ENCODE measurements around the gene DCDC2C.

The DCDC2C gene

DNA sequence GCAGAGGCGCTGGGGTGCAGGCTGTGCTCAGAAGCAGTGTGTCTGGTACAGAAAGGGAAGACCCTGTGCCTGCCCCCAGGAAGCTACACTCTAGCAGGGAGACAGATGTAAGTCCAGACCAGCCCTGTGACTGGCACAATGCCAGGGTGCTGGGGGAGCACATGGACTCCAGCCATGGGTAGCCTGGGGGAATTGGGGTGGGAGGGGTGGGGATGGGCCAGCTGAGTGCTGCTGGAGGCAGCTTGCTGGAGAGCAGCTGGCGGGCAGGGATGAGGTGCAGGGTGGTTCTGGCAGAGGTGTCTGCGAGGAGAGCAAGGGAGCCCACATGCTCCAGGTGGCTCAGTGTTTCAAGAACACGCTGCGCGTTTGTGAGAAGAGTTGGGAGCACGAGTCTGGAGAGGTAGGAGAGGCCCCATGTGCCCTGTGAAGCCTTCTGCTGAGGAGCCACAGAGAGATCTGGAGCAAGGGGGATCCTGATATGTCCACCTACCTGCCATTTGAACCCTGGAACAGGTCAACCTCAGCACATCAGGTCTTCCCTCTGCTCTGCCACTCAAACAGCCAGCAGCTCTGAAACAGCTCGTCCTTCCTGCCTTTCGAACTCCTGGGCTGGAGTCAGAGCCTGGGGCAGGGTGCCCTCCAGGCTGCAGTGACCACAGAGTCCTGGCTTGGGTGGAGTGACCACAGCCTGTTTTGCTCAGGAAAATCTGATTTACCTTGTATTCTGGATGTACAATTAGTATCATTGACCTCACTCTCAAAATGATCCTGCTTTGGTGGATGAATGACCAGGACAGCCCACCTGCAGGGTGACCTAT is 30.3 kb upstream of the DCDC2C start:
- no peak for DNase-seq (ENCODE audit: low read depth in 2 of 2, low spot score in 1 of 2)

DNA sequence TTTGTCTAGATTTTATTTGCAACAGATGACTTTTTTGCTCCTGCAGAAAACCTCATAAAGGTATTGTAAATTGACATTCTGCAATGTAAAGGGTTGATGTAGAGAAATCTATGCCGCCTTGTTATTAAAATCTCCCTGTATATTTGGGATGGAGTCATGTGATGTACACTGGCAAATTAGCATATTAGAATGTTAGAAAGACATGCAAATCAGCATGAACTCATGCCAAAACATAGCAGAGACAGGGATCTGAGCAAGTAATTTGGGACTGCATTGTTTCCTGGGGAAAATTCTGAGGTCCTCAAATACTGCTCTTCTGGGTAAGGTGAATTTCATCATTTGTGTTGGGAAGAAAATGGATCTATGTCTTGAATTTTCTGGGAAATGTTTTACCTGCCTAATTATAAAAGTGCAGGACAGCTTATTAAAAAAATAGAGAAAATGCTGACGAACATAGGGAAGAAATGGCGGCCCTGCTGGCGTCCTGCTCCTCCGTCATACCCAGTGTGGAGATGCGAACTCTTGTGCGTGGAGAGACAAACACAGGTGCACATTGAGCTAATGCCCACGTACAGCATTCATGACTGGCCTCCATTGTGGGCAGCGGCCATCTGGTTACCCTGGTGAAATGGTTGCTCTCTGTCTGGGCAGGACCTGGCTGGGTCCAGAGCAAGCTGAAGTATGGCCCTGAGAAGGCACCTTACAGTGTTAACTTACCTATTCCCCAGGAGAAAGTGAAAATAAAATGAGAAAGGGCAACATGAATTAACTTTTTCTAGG is 29.1 kb upstream of the DCDC2C start:
- DNase-seq (ENCODE audit: low read depth in 2 of 2, low spot score in 1 of 2): no peak

DNA sequence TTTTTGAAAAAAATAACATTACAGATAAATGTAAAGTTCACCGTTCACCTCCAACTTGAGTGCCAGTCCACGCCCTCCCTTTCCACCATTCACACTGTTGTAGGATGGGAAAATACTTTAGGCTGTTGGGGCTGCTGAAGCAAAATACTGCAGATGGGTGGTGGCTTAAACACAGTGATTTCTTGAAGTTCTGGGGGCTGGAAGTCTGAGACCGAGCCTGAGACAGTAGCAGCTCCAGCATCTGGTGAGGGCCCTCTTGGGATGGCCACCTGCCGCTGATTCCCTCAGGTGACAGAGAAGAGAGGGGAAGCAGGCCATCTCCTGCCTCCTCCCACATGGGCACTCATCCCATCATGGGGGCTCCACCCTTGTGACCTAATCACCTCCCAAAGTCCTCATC is 27.7 kb upstream of the DCDC2C start:
- no peak for DNase-seq (ENCODE audit: low read depth in 2 of 2, low spot score in 1 of 2)

DNA sequence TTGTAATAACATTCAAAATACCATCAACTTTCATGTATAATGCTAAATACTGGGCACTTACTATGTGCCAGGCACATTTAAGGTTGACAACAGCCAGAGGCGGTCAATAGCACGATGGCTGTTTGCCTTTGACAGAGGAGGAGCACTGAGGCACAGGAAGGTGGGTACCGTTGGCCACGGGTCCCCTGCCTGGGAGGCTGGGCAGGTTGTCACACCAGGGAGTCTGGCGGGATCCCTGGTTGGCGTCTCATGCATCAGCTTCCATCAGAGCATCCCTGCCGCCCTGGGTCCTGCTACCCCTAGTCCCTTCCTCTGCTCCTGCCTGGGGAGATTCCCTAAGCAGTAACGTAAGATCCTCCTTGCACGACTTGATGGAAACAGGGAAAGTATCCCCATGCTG is 25.9 kb upstream of the DCDC2C start:
- no peak for DNase-seq (ENCODE audit: low read depth in 2 of 2, low spot score in 1 of 2)

DNA sequence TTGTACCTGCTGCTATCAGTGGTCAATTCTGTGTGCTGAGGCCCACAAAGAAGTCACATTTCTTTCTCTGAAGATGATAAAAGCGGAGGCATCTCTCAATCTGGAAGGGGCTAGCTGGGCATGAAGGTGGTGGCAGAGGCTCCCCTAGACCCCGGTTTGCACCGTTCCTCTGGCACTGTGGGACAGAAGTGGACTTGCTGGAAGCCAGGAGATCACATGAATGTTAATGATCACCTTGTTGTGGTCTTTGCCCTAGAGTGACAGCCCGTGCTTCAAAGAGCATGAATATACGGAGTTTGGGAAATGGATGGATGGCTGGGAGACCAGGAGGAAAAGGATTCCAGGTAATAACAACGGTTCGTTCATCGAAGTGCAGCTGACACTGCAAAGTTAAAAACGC is 25.2 kb upstream of the DCDC2C start:
- no peak for DNase-seq (ENCODE audit: low read depth in 2 of 2, low spot score in 1 of 2)

DNA sequence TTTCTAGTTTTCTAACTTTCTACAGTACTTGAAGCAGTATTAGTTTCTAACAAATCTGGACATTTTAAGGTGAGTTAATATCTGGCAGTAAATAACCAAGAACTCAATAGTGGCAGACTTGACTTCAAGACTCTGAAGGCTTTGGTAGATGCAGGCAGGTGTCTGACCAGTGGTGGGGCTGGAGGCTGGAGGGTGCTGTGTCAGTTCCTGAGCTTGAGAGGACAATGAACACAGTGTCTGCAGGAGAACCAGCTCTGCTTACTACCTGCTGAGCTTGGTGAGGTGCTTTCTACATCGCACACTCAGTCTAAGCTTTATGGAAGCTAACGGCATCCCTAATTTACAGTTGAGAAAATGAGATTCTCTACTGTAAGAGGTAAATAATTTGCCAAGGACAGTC is 24.2 kb upstream of the DCDC2C start:
- DNase-seq (ENCODE audit: low read depth in 2 of 2, low spot score in 1 of 2): no peak

DNA sequence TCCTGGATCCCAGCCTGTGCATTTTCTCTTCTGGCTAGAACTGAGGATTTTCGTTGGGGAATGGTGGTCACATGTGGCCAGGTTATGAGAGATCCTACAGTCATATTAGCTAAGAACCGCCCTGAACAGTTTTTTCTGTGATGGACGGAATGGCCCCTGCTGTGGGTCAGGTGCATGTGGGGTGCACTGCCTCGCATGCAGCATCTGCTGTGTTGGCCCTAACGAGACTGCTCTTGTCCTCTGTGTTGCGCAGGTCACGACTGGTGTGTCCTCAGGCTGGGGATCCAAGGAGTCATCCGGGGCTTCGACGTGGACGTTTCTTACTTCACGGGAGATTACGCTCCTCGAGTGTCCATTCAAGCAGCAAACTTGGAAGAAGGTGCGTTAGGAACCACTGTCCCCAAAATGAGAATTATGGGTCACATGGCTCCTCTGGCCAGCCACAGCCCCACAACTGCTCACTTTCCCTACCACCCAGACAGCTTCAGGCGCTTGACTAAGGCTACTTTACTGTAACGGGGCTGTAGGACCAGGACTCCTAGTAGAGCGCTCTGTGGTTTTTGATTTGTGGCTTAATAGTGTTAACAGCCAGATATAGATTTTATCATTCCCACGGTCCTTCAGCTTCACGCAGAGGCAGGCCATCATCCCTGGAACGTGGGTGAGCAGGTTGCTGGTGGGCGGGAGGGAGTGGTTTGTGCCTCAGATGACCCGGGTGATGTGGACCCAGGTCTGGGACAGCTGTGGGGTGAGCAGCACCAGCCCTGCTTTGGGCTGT is 23.6 kb upstream of the DCDC2C start:
- no peak for DNase-seq (ENCODE audit: low read depth in 2 of 2, low spot score in 1 of 2)

DNA sequence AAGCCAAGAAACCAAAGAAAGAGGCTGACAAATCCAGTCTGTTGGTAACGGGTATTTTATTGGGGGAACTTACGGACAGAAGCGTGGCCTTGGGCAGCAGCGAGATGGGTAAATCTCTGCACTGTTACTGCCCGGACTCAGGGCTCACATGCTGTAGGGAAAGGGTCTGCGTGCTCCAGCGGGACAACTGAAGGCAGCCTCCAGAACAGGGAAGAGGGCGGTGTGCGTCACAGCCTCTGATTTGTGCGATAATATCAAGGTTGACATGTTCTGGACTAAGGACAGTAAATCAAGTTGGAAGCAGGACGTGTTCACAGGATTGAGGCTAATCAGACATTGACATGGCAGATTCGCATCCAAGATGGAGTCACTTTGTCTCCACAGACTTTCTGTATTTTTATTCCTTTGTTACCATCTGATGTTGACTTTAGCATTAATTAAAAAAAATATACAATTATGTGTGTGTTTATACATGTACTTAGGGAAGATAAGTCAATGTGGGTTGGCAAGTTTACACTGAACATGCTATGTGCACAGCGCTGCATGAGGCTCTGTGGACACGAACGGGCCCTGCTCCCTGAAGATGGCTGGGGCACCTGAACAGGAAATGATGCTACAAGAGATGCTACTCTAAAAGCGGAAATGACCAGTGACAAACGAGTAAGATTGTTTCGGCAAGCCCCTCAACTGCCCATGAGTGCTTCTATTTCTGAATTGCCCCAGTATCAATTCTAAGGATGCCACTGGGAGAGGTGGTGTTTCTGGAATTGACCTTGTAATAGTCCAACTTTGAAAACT is 22.6 kb upstream of the DCDC2C start:
- DNase-seq (ENCODE audit: low read depth in 2 of 2, low spot score in 1 of 2): no peak

DNA sequence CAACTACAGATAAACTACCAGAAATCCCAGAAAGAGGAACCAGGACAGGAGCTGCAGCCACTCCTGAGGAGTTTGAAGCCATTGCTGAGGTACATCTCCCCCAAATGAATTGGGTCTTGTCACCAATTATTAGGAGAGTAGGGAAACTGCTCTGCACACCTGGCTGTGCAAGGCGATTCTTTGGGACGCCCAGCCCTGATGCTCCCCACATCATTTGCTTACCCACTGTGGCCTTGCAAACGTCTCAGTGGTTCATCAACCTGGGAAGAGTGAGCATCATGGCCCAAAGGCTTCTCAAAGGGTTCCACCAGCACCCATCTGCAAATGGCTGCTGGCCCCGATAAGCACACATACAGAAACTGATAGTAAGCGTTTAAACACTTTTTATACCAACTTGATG is 21.8 kb upstream of the DCDC2C start:
- no peak for DNase-seq (ENCODE audit: low read depth in 2 of 2, low spot score in 1 of 2)

DNA sequence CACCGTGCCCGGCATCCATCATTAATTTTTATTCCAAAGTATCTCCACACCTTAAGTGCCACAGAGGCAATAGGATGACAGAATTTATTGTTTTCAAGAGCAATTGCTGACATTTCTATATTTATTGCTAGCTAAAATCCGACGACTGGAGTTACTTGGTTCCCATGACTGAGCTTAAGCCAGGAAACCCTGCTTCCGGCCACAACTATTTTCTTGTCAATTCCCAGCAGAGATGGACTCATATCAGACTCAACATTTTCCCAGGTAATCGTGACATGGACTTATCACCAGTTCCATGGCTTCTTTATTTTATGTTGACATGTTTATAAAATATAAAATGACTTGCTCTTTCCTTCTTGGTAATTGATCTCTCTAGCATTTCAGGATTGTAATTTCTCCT is 20.6 kb upstream of the DCDC2C start:
- no peak for DNase-seq (ENCODE audit: low read depth in 2 of 2, low spot score in 1 of 2)

DNA sequence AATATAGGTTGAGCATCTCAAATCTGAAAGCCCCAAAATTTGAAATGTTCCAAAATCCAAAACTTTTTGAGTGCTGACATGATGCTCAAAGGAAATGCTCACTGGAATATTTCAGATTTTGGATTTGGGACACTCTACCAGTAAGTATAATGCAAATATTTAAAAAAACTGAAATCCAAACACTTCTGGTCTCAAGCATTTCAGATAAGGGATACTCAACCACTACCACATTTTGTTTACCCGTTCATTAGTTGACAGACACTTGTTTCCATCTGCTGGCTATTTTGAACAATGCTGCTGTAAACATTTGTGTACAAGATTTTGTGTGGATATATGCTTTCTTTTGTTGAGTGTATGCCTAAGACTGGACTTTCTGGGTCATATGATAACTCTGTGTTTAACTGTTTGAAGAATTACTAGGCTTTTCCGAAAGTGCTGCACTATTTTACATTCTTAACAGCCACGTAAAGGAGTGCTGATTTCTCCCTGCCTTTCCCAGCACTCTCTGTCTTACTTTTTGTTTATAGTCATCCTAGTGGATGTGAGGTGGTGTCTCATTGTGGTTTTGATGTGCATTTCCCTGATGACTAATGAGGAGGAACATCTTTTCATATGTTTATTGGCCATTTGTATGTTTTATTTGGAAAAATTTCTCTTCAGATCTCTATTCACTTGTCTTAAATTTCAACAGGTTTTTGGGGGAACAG is 19.5 kb upstream of the DCDC2C start:
- DNase-seq (ENCODE audit: low read depth in 2 of 2, low spot score in 1 of 2): no peak

DNA sequence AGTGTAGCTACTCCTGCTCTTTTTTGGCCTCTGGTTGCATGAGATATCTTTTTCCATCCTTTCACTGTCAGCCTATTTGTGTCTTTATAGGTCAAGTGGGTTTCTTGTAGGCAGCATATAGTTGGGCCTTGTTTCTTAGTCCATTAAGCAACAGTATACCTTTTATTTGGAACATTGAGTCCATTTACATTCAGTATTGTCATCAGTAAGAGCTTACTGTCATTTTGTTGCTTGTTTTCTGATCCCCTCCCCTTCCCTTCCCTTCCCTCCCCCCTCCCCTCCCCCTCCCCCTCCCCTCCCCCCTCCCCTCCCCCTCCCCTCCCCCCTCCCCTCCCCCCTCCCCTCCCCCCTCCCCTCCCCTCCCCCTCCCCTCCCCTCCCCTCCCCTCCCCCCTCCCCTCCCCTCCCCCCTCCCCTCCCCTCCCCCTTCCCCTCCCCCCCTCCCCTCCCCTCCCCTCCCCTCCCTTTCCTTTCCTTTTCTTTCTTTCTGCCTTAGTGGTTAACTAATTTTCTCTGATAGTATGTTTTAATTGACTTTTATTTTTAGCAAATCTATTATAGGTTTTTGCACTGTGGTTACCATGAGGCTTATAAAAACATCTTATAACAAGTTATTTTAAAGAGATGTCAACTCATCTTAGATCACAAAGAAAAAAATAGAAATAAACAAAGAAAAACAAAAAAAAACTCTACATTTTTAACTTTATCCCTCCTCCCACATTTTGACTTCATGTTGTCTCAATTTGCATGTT is 13.2 kb upstream of the DCDC2C start:
- DNase-seq (ENCODE audit: low read depth in 2 of 2, low spot score in 1 of 2): no peak

DNA sequence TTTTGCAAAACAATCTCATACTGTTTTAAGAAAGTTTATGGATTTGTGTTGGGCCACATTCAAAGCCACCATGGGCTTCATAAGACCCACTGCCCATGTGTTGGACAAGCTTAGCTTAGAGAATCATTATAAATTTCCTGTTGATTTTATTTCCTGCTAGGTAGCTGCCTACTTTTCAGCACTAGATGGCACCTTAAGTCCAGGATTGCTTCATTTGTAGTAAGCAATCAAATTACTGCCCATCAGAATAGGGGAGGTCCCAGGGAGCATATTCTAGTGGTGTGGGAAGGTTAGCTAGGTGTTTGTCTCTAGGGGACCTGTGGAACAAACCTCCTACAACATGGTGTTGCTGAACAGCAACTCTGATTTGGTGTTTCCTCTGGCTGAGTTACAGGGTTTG is 11.0 kb upstream of the DCDC2C start:
- DNase-seq (ENCODE audit: low read depth in 2 of 2, low spot score in 1 of 2): no peak

DNA sequence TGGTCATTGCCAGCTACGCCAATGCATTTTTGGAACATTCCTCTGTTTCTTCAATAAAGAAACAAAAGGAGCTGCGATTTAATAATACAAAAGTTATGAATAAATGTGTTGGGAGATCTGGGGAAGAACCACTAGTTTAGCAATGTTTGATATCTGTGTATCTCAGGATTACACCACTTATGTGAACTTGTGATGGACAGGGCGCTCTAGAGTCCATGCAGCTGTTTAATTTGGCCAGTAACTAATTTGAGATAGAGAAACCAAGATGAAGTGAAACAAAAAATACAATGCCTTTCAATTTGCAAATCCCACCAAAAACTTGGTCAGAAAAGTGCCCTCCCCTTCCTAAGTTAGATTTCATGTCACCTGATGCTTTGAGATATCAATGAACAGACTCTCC is 6.8 kb upstream of the DCDC2C start:
- no peak for DNase-seq (ENCODE audit: low read depth in 2 of 2, low spot score in 1 of 2)

DNA sequence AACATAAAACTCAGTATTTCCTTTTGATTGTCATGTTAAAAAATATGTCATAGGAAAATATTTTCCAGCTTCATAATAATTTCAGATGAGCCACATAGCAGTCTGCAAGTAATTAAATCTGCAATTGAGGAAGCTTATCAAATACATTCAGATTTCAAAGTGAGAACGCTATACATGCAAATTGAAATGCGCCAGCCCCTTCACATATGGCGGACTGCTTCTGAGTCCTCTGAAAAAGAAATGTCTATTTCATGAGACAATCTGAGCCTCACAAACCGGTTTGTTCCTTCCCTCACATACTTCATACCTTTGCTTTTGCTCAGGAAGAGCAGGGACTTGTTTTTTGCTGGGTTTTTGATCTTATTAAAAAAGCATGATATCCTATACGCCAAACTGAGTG is 2.3 kb upstream of the DCDC2C start:
- no peak for DNase-seq (ENCODE audit: low read depth in 2 of 2, low spot score in 1 of 2)

DNA sequence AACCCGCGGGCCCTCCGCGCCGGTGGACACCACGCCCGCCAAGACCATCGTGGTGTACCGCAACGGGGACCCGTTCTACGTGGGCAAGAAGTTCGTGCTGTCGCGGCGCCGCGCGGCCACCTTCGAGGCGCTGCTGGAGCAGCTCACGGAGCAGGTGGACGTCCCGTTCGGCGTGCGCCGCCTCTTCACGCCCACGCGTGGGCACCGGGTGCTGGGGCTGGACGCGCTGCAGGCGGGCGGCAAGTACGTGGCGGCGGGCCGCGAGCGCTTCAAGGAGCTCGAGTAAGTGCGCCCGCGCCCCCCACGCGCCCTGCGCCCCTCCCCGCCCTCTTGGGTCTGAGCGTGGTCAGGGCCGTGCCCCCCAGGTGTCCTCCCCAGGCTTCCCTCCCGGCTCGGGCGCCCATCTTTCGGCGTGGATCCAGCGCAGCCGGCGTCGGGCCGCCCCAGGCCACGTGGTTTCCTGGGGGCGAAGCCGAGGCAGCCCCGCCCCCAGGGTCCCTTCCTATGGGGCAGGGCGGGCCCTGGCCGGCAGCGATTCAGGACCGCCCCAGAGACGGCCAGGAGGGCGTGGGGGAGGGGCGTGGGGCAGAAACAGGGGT is 481 bp downstream of the DCDC2C start:
- DNase-seq (ENCODE audit: low read depth in 2 of 2, low spot score in 1 of 2): no peak

DNA sequence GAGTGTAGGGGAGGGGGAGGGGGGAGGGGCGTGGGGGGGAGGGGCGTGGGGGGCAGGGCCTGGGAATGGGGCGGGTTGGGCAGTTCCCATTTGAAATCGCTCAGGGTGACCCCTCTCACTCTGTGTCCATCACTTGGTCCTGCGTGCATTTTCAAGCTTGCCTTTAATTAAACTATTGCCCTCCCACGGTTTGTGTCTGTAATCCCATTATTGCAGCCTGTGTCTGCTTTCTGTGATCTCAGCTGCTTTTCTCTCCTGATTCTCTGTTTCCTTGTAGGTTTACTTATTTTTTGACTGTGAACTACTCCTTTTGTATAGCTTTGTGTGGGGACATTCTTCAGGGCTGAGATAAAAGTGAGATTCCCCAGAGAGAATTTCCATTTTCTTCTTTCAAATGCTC is 1.3 kb downstream of the DCDC2C start:
- no peak for DNase-seq (ENCODE audit: low read depth in 2 of 2, low spot score in 1 of 2)

DNA sequence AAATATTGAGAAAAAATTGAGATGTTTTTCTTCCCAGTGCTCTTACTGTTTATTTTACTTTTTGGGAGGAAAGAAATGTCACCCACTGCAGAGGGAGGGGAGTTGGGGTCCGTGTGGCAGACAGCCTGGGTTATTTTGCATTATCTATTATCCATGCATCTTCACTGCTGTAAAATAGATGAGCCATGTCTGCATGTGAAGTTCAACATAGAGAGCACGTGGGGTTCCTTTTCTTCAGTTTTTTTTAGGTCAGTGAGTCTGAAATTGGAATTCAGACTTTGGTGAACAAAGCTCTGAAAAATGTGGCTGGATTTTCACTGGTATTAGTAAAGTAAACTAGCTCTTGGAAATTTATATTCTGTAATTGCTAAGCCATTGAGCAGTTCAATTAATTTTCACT is 2.4 kb downstream of the DCDC2C start:
- no peak for DNase-seq (ENCODE audit: low read depth in 2 of 2, low spot score in 1 of 2)

DNA sequence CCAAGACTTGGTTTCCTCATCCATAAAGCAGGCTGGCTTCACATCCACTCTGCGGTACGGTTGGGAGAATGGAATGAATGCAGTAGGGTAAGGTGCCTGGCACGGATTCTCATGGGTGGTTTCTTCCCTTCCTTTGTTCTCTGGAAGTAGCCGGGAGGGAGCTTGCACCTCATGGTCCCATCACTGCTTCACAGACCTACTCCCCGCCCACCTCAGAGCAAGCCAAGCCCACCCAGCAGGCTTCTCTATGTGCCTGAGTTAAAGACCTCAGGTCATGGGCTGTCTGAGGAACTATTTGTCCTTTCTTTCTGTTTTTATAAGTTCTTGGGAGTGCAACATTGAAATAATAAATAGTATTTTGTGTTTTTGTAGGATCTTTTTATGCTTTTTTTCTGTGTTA is 3.5 kb downstream of the DCDC2C start:
- no peak for DNase-seq (ENCODE audit: low read depth in 2 of 2, low spot score in 1 of 2)
